IMR-90 (cell line): ENCODE data around the gene DNAAF3.

Experiments
- CEBPB ChIP-seq: IDR thresholded peaks from 2 replicates; pipeline ENCODE4 v1.6.1; 2012; ENCODE audit warnings: low read depth, low read length, improper control_type of control experiment
- CTCF ChIP-seq: conservative IDR thresholded peaks from 2 replicates; pipeline ENCODE4 v1.5.1; 2012; ENCODE audit warnings: mild to moderate bottlenecking, low read depth, low read length, improper control_type of control experiment
- MAFK ChIP-seq: IDR thresholded peaks from 2 replicates; pipeline ENCODE4 v1.6.1; 2012; ENCODE audit warnings: low read depth, low read length, improper control_type of control experiment
- POLR2A ChIP-seq: IDR thresholded peaks from 2 replicates; pipeline ENCODE4 v1.6.1; 2012; ENCODE audit warnings: mild to moderate bottlenecking, low read depth, low read length
- RCOR1 ChIP-seq: IDR thresholded peaks from 2 replicates; pipeline ENCODE4 v1.6.1; 2012; ENCODE audit warnings: mild to moderate bottlenecking, low read length, improper control_type of control experiment; ENCODE audit not compliant: insufficient replicate concordance
- SMC3 ChIP-seq: fragments of 150-350 bp; IDR thresholded peaks from 2 replicates; pipeline ENCODE4 v1.6.1; 2016; ENCODE audit warnings: low read depth, mild to moderate bottlenecking, antibody characterized with exemption, low read length, moderate library complexity

GRCh38 chr19:55196803-55197202, 30.4 kb upstream of the DNAAF3 start:
- TF ChIP-seq POLR2A (no peak), MAFK (no peak), CTCF (no peak), SMC3 (no peak), CEBPB (no peak), RCOR1 (no peak)
